Duodenal mucosa (tissue), 2 donors: Measurements from ENCODE around the gene GSTM3.

ENCODE experiments used
- H3K27ac ChIP-seq: one replicate; pipeline ENCODE4 v1.7.0; 2013; ENCODE audit warnings: low read depth, low read length
- H3K27me3 ChIP-seq, 2 donors: one replicate each; pipeline ENCODE4 v1.7.0; 2013; ENCODE audit warnings: low read length in 2 of 2, control low read depth in 1 of 2; ENCODE audit not compliant: insufficient read depth in 2 of 2, control insufficient read depth in 1 of 2
- H3K36me3 ChIP-seq, 2 donors: one replicate each; pipeline ENCODE4 v1.7.0; 2013; ENCODE audit warnings: low read length in 2 of 2, control low read depth in 1 of 2; ENCODE audit not compliant: insufficient read depth in 2 of 2, control insufficient read depth in 1 of 2
- H3K4me1 ChIP-seq, 2 donors: one replicate each; pipeline ENCODE4 v1.7.0; 2013; ENCODE audit warnings: low read length in 2 of 2, control low read depth in 1 of 2; ENCODE audit not compliant: insufficient read depth in 2 of 2, control insufficient read depth in 1 of 2
- H3K4me3 ChIP-seq, 2 donors: one replicate each; pipeline ENCODE4 v1.7.0; 2013; ENCODE audit warnings: low read length in 2 of 2, low read depth in 1 of 2
- H3K9ac ChIP-seq, 2 donors: one replicate each; pipeline ENCODE4 v1.7.0; 2013; ENCODE audit warnings: low read length in 2 of 2, low read depth in 1 of 2
- H3K9me3 ChIP-seq, 2 donors: one replicate each; pipeline ENCODE4 v1.7.0; 2013; ENCODE audit warnings: low read length in 2 of 2, control low read depth in 1 of 2; ENCODE audit not compliant: control insufficient read depth in 1 of 2

The GSTM3 gene

GRCh38 chr1:109726728-109727373 lies 14.0 kb downstream of the GSTM3 start:
- Histone ChIP-seq H3K4me3 (no peak overlapping the region), H3K4me1 (peaks cover 4 to 5% of the 10 kb centered on the region in 2 donors), H3K9ac (no peak overlapping the region), H3K27ac (no peak overlapping the region), H3K27me3 (no peaks in the 10 kb centered on the region), H3K9me3 (no peaks in the 10 kb centered on the region), H3K36me3 (no peaks in the 10 kb centered on the region)

- no peaks in the 10 kb centered on the region for H3K27me3 ChIP-seq
- H3K4me3 ChIP-seq, result no peak overlapping the region
- H3K36me3 ChIP-seq, result no peaks in the 10 kb centered on the region
- no peak overlapping the region for H3K9ac ChIP-seq
- H3K9me3 ChIP-seq, result no peaks in the 10 kb centered on the region
- H3K4me1 ChIP-seq, result peaks cover 0 to 2% of the 10 kb centered on the region in 2 donors
- H3K27ac ChIP-seq, result no peak overlapping the region
These were observed 14.8 kb downstream of the GSTM3 start for GRCh38 chr1:109726007-109726406.

GRCh38 chr1:109725510-109725909 lies 15.3 kb downstream of the GSTM3 start:
- Histone ChIP-seq H3K9ac (no peak overlapping the region), H3K27ac (no peak overlapping the region), H3K27me3 (no peaks in the 10 kb centered on the region)

GRCh38 chr1:109724933-109725332 lies 15.9 kb downstream of the GSTM3 start:
- Histone ChIP-seq H3K9me3 (no peaks in the 10 kb centered on the region), H3K36me3 (no peaks in the 10 kb centered on the region), H3K27ac (no peak overlapping the region), H3K4me3 (no peak overlapping the region), H3K27me3 (no peaks in the 10 kb centered on the region), H3K9ac (no peak overlapping the region), H3K4me1 (no peaks in the 10 kb centered on the region)

More at GRCh38 chr1:109725510-109725909, 15.3 kb downstream of the GSTM3 start:
- Histone ChIP-seq H3K4me1 (no peaks in the 10 kb centered on the region), H3K36me3 (no peaks in the 10 kb centered on the region), H3K4me3 (no peak overlapping the region), H3K9me3 (no peaks in the 10 kb centered on the region)

- Histone ChIP-seq H3K4me3 (no peak overlapping the region), H3K27ac (no peak overlapping the region), H3K4me1 (no peaks in the 10 kb centered on the region), H3K9me3 (no peaks in the 10 kb centered on the region), H3K36me3 (no peaks in the 10 kb centered on the region), H3K9ac (no peak overlapping the region), H3K27me3 (no peaks in the 10 kb centered on the region)
These were observed 17.7 kb downstream of the GSTM3 start for GRCh38 chr1:109722908-109723691.

- Histone ChIP-seq H3K36me3 (no peaks in the 10 kb centered on the region), H3K9me3 (no peaks in the 10 kb centered on the region), H3K4me1 (no peaks in the 10 kb centered on the region), H3K27me3 (no peaks in the 10 kb centered on the region), H3K9ac (no peak overlapping the region), H3K27ac (no peak overlapping the region), H3K4me3 (no peak overlapping the region)
These were observed 18.9 kb downstream of the GSTM3 start for GRCh38 chr1:109721971-109722370.

GRCh38 chr1:109721042-109721441 lies 19.8 kb downstream of the GSTM3 start:
- Histone ChIP-seq H3K9ac (no peak overlapping the region), H3K36me3 (no peaks in the 10 kb centered on the region), H3K27me3 (no peaks in the 10 kb centered on the region), H3K9me3 (no peaks in the 10 kb centered on the region), H3K4me3 (no peak overlapping the region), H3K27ac (no peak overlapping the region), H3K4me1 (no peaks in the 10 kb centered on the region)

- H3K4me3 ChIP-seq, result no peak overlapping the region
- no peak overlapping the region for H3K27ac ChIP-seq
- no peaks in the 10 kb centered on the region for H3K36me3 ChIP-seq
- no peaks in the 10 kb centered on the region for H3K27me3 ChIP-seq
- H3K9me3 ChIP-seq, result no peaks in the 10 kb centered on the region
- no peaks in the 10 kb centered on the region for H3K4me1 ChIP-seq
- H3K9ac ChIP-seq, result no peak overlapping the region
These were observed 21.5 kb downstream of the GSTM3 start for GRCh38 chr1:109719337-109719837.

GRCh38 chr1:109718495-109718894 lies 22.3 kb downstream of the GSTM3 start:
- H3K4me3 ChIP-seq, result no peak overlapping the region
- no peak overlapping the region for H3K9ac ChIP-seq
- no peaks in the 10 kb centered on the region for H3K4me1 ChIP-seq
- no peaks in the 10 kb centered on the region for H3K27me3 ChIP-seq
- no peak overlapping the region for H3K27ac ChIP-seq
- no peaks in the 10 kb centered on the region for H3K36me3 ChIP-seq
- H3K9me3 ChIP-seq, result no peaks in the 10 kb centered on the region

GRCh38 chr1:109717729-109718128 lies 23.1 kb downstream of the GSTM3 start:
- Histone ChIP-seq H3K27ac (no peak overlapping the region), H3K4me1 (no peaks in the 10 kb centered on the region), H3K4me3 (no peak overlapping the region), H3K36me3 (no peaks in the 10 kb centered on the region), H3K9ac (no peak overlapping the region), H3K9me3 (no peaks in the 10 kb centered on the region), H3K27me3 (no peaks in the 10 kb centered on the region)
